ENCODE data around the gene SMARCA2.

DNA sequence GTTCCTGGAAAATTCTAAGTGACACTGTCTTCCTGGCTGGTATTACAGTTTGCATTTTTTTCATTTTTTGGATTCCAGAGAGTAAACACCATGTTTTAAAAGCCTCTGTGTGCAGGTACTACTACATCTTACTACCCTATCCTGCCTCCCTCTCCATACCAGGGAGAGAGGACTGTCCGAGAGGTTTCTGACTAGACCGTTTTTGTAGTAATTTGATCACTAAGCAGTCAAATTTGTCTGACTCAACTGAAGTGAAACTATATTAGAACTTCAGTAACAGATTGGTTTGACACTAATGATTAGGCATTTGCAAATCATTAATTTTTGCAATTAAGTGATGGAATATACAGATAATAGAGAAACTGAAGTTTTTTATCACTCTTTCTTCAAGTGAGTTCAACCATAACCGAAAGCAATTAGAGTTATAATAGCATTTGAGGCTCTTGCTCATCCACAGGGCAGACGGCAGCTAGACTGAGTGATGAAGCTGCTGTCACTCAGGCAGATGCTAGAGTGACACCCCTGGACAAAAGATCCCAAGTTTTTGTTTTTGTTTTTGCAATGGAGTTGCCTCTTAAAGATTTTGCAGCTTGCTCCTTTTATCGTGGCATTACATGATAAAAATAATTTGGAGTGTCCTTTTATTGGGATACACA, 44.3 kb downstream of the SMARCA2 start:
- no peak for TF ChIP-seq JUN (IDR thresholded peaks at IDR 0.05)
- TF ChIP-seq, protein P1, sequence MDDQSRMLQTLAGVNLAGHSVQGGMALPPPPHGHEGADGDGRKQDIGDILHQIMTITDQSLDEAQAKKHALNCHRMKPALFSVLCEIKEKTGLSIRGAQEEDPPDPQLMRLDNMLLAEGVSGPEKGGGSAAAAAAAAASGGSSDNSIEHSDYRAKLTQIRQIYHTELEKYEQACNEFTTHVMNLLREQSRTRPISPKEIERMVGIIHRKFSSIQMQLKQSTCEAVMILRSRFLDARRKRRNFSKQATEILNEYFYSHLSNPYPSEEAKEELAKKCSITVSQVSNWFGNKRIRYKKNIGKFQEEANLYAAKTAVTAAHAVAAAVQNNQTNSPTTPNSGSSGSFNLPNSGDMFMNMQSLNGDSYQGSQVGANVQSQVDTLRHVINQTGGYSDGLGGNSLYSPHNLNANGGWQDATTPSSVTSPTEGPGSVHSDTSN (IDR thresholded peaks at IDR 0.05), result no peak
- TF ChIP-seq, protein P2, sequence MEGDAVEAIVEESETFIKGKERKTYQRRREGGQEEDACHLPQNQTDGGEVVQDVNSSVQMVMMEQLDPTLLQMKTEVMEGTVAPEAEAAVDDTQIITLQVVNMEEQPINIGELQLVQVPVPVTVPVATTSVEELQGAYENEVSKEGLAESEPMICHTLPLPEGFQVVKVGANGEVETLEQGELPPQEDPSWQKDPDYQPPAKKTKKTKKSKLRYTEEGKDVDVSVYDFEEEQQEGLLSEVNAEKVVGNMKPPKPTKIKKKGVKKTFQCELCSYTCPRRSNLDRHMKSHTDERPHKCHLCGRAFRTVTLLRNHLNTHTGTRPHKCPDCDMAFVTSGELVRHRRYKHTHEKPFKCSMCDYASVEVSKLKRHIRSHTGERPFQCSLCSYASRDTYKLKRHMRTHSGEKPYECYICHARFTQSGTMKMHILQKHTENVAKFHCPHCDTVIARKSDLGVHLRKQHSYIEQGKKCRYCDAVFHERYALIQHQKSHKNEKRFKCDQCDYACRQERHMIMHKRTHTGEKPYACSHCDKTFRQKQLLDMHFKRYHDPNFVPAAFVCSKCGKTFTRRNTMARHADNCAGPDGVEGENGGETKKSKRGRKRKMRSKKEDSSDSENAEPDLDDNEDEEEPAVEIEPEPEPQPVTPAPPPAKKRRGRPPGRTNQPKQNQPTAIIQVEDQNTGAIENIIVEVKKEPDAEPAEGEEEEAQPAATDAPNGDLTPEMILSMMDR (IDR thresholded peaks at IDR 0.05), result no peak
- TF ChIP-seq GATA3 (IDR thresholded peaks at IDR 0.05; ENCODE audit: borderline replicate concordance), result no peak

All from A549 (cell line).